Vagina (tissue), 2 donors: Measurements from ENCODE around the gene CD200R1L. TPM values are rescaled to one million over a fixed set of nuclear protein-coding genes. Genes with fewer than 3 reads are reported as not detected.

Experiments
- DNase-seq, 2 donors: peaks; one replicate each; pipeline ENCODE4 v3.0.0-alpha.2; 2017; ENCODE audit errors: extremely low spot score in 2 of 2
- H3K27ac ChIP-seq: fragments of 200-600 bp; sonication (generic); one replicate; pipeline ENCODE4 v1.5.1; 2019
- H3K27me3 ChIP-seq: fragments of 200-600 bp; sonication (generic); one replicate; pipeline ENCODE4 v1.5.1; 2019
- H3K36me3 ChIP-seq, 2 donors: fragments of 200-600 bp; sonication (generic); one replicate each; pipeline ENCODE4 v1.5.1; 2017 to 2019
- H3K4me1 ChIP-seq: fragments of 200-600 bp; sonication (generic); one replicate; pipeline ENCODE4 v1.5.1; 2019
- H3K4me3 ChIP-seq, 2 donors: fragments of 200-600 bp; sonication (generic); 1 replicate in 1 of 2; 2 replicates in 1 of 2; pipeline ENCODE4 v1.5.1; 2016 to 2019
- H3K9me3 ChIP-seq: fragments of 200-600 bp; sonication (generic); one replicate; pipeline ENCODE4 v1.5.1; 2019
- POLR2A ChIP-seq, 2 donors: fragments of 450-650 bp; IDR thresholded peaks; one replicate each; pipeline ENCODE4 v1.6.1; 2017; ENCODE audit warnings: antibody characterized with exemption in 2 of 2, mild to moderate bottlenecking in 2 of 2, moderate library complexity in 2 of 2
- POLR2AphosphoS5 ChIP-seq, 2 donors: sonication (generic); formaldehyde crosslinking; IDR thresholded peaks; one replicate each; pipeline ENCODE4 v1.9.0; 2017; ENCODE audit warnings: antibody characterized with exemption in 2 of 2, mild to moderate bottlenecking in 2 of 2, low read depth in 1 of 2; ENCODE audit not compliant: insufficient read depth in 1 of 2
- intact Hi-C: fragments of 100-400 bp; cut with DNase I; formaldehyde crosslinking; loops from one replicate; pipeline ENCODE4 v1.15.1; 2023
- total RNA-seq: library from RNA; depleted of rRNA; stranded (reverse); fragments of >200 nt; gene quantifications from one replicate; pipeline ENCODE4 v1.2.3, GENCODE V29; 2016
- TF ChIP-seq, protein P1 (sequence below), 3 experiments: fragments of 450-650 bp in 2 of 3; fragments of 200-600 bp in 1 of 3; sonication (generic) in 1 of 3; IDR thresholded peaks; one replicate each; pipeline ENCODE4 v1.5.1; 2017 to 2019; ENCODE audit warnings: antibody characterized with exemption in 3 of 3, mild to moderate bottlenecking in 2 of 3, moderate library complexity in 2 of 3

The CD200R1L gene
- total RNA-seq, 1 donor from 2014 or later: not detected

DNA sequence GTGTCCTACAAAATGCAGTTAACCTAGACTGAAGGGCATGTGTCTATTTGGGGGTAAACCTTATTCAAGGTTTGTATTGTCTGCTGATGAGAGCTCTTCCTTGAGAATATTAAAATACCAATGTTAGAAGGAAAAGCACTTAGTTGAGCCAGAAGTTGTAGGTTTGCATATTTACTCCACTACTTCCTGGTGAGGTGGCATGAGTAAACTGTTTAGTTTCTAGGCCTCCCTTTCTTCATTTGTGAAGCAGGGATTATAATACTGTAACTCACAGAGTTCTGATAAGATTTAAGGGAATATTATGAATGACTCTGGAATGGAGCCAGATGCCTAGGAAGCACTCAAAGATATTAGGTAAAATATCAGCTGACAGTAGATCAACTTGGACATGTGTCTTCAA, 46.7 kb downstream of the CD200R1L start:
- no peak overlapping the region for H3K27ac ChIP-seq
- intact Hi-C loops: no loop called here
- H3K4me1 ChIP-seq: no peaks in the 10 kb centered on the region
- DNase-seq: no peak
- no peaks in the 10 kb centered on the region for H3K9me3 ChIP-seq
- no peak overlapping the region for H3K4me3 ChIP-seq
- TF ChIP-seq POLR2AphosphoS5 (IDR thresholded peaks at IDR 0.05; ENCODE audit: insufficient read depth in 1 of 2, low read depth in 1 of 2): no peak
- no peak for TF ChIP-seq POLR2A (IDR thresholded peaks at IDR 0.05)
- TF ChIP-seq, protein P1, sequence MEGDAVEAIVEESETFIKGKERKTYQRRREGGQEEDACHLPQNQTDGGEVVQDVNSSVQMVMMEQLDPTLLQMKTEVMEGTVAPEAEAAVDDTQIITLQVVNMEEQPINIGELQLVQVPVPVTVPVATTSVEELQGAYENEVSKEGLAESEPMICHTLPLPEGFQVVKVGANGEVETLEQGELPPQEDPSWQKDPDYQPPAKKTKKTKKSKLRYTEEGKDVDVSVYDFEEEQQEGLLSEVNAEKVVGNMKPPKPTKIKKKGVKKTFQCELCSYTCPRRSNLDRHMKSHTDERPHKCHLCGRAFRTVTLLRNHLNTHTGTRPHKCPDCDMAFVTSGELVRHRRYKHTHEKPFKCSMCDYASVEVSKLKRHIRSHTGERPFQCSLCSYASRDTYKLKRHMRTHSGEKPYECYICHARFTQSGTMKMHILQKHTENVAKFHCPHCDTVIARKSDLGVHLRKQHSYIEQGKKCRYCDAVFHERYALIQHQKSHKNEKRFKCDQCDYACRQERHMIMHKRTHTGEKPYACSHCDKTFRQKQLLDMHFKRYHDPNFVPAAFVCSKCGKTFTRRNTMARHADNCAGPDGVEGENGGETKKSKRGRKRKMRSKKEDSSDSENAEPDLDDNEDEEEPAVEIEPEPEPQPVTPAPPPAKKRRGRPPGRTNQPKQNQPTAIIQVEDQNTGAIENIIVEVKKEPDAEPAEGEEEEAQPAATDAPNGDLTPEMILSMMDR (IDR thresholded peaks at IDR 0.05): no peak
- H3K36me3 ChIP-seq: no peaks in the 10 kb centered on the region
- no peaks in the 10 kb centered on the region for H3K27me3 ChIP-seq

DNA sequence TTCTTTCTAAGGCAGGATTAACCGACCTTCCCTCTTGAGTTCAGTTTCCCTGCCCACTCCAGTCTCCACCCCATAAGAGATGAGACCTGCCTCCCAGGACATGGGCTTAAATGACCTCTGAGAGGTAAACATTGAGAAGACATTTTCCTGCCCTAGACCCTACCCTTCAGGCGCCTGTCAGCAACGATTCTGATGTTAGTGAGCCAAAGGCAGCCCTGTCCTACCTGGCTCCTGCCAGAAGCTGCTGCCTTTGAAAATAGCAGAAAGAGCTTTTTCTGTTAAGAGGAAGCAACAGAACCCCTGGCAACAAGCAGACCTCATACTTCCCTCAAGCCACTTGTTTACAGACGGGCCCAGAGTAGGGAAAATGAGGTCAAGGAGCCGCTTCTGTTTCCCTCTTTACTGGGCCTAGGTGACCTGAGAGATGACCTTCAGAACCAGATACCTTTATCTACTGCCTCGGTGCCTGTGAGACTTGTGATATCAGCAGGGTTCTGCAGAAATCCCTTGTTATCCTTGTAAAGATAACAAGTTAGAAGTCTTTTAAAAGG, 52.0 kb downstream of the CD200R1L start:
- no peaks in the 10 kb centered on the region for H3K36me3 ChIP-seq
- no peak overlapping the region for H3K4me3 ChIP-seq
- no peak for DNase-seq
- no peaks in the 10 kb centered on the region for H3K27me3 ChIP-seq
- H3K9me3 ChIP-seq: no peaks in the 10 kb centered on the region
- peaks cover 5% of the 10 kb centered on the region for H3K4me1 ChIP-seq
- intact Hi-C loops: no loop called here
- TF ChIP-seq POLR2A (IDR thresholded peaks at IDR 0.05) (no peak), POLR2AphosphoS5 (IDR thresholded peaks at IDR 0.05; ENCODE audit: insufficient read depth in 1 of 2, low read depth in 1 of 2) (no peak)
- TF ChIP-seq, protein P1 (IDR thresholded peaks at IDR 0.05): no peak
- no peak overlapping the region for H3K27ac ChIP-seq

DNA sequence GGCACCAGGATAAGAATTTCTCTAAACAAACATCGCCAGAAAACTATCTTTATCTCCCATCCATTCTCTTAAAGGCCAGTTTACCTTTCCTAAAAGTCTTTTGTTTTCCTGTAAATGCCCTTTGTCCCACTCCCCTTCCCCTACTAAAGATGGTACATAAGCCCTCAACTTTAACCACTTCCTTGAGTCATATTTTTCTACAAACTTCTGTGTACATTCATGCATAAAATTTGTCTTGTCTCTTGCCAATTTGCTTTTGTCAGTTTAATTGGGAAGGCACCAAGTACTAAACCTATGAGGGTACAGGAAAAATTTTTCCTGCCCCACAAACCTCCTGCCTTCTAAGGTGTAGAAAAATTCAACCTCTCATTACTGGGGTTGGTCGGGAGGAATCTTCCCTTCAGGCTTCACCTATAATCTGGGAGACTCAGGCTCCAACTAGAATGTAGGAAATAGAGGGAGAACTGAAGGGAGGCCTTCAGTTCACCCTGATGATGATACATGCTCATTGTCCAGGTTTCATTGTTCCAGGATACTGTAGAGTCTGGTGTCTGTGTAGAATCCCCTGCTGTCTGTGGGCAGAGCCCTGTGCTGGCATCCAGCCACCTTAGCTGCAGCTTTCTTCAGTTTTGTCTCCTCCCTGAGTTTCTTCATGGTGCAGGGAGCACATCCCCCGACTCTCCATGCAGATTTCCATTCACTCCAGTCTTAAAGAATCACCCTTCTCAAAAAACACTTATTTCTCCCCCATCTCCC, 53.2 kb downstream of the CD200R1L start:
- no peak for DNase-seq
- Histone ChIP-seq H3K27me3 (no peaks in the 10 kb centered on the region), H3K27ac (no peak overlapping the region), H3K4me3 (no peak overlapping the region), H3K36me3 (no peaks in the 10 kb centered on the region), H3K9me3 (no peaks in the 10 kb centered on the region), H3K4me1 (peaks cover 5% of the 10 kb centered on the region)
- no peak for TF ChIP-seq POLR2AphosphoS5 (IDR thresholded peaks at IDR 0.05; ENCODE audit: insufficient read depth in 1 of 2, low read depth in 1 of 2)
- TF ChIP-seq, protein P1 (IDR thresholded peaks at IDR 0.05): no peak
- no peak for TF ChIP-seq POLR2A (IDR thresholded peaks at IDR 0.05)
- intact Hi-C loops: no loop called here

DNA sequence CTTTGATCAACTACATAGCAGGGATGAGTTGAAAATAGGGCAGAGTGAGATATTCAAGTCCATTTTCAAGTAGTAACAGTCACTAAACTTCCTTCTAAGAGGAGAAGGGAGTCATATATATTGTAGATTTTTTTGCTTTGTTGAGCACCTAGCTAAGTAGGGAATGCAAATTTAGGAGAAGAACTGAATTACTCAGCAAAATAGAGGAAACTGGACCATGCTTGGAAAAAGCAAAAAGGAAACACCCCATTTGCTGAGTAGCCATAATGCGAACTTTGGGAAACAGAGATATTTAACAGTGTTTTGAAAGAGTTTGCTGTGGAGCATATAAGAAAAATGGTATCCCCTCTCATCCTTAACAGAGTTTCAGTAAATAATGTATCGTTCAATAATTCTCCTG, 54.9 kb downstream of the CD200R1L start:
- H3K36me3 ChIP-seq: no peaks in the 10 kb centered on the region
- peaks cover 5% of the 10 kb centered on the region for H3K4me1 ChIP-seq
- no peak overlapping the region for H3K4me3 ChIP-seq
- intact Hi-C loops: no loop called here
- no peak overlapping the region for H3K27ac ChIP-seq
- no peaks in the 10 kb centered on the region for H3K27me3 ChIP-seq
- DNase-seq: no peak
- TF ChIP-seq POLR2A (IDR thresholded peaks at IDR 0.05): no peak
- H3K9me3 ChIP-seq: peaks cover 5% of the 10 kb centered on the region

DNA sequence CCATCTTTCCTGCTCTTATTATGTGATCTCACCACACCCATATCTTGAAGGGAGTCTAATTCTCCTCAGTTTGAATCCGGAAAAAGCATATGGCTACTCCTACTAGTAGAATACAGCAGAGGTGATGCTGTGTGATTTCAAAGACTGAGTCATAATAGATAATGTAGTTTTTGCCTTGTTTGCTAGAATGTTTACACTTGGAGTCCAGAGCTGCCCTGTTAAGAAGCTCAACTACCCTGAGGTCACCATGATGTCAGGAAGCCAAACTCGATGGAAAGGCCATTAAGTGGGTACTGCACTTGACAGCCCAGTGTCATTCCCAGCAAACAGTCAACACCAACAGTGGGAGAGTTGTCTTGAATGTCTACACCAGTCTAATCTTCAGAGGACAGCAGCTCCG, 56.9 kb downstream of the CD200R1L start:
- TF ChIP-seq, protein P1 (IDR thresholded peaks at IDR 0.05): no peak
- TF ChIP-seq POLR2A (IDR thresholded peaks at IDR 0.05): no peak
- TF ChIP-seq POLR2AphosphoS5 (IDR thresholded peaks at IDR 0.05; ENCODE audit: insufficient read depth in 1 of 2, low read depth in 1 of 2): no peak
- no peak for DNase-seq
- H3K27ac ChIP-seq: no peak overlapping the region
- no peaks in the 10 kb centered on the region for H3K36me3 ChIP-seq
- peaks cover 5% of the 10 kb centered on the region for H3K9me3 ChIP-seq
- intact Hi-C loops: no loop called here
- no peaks in the 10 kb centered on the region for H3K27me3 ChIP-seq
- H3K4me3 ChIP-seq: no peak overlapping the region
- peaks cover 5% of the 10 kb centered on the region for H3K4me1 ChIP-seq
